NCI-H128 (cell line): ENCODE results near the gene TAS2R3.
"Not testable (repeated sequence)": the region's sequence is repeated elsewhere in the genome, so short reads cannot be mapped to it uniquely, and the experiment has no call there.

Experiments
- DNase-seq: peaks from one replicate; lab custom pipeline; 2025; ENCODE audit not compliant: unreplicated experiment; lab: John Stamatoyannopoulos, UW

TAS2R3 gene, protein sequence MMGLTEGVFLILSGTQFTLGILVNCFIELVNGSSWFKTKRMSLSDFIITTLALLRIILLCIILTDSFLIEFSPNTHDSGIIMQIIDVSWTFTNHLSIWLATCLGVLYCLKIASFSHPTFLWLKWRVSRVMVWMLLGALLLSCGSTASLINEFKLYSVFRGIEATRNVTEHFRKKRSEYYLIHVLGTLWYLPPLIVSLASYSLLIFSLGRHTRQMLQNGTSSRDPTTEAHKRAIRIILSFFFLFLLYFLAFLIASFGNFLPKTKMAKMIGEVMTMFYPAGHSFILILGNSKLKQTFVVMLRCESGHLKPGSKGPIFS

DNA sequence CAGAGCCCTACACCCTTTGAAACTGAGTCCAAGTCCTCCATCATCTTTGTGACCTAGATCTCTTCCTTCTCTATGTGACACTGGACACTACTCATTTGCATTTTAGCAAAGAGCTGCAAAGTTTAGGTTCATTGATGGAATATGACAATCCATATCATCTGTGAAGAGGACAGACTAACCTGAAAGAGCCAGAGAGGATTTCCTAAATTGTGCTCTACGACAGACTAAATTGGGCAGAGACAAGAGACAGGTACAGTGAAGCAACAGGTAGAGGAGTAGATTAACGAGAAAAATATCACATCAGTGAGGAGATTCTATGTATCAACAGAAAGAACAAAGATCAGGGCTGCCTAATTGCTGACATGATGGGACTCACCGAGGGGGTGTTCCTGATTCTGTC, at the start of gene TAS2R3:
Gene TAS2R3, plus strand, starts transcription at position 301 of the 400 bp plus-strand sequence. Its CDS starts 62 bp downstream, at position 363.
- DNase-seq: no peak

DNA sequence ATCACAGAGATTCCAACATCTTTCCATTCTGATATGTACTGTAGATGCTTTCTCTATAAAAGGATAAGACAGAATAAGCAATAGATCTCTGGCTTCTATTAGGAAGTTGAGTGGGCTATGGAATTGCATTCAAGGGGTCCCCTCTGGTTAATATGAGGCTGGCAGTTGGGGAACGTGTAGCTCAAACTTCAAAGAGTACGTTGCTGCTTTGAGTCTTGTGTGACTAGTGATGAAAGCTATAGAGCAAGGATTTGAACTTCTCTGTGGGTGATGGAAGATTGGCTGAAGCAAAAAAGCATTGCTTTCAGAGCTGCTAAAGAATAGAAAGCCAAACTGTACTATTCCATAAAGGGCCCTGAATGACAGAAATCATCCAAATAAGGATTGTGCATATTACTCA, 49.3 kb upstream of the TAS2R3 start:
- no peak for DNase-seq

DNA sequence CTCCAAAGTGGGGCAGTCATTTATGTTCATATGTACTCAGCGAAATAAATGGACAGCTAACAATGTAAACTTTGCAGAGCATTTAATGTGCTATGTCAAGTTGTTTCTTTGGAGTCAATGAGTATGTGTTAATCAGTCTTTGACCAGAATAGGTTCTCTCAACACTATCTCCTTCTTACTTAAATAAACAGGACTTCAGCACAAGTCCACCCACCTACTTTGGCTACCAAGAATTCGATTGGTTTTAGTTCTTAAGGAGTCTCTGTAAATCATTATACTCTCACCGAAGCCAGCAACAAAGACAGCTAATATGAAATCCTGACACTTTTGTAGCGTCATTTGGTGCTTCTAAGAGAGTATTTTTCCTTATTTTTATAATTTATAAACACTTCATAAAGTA, 48.9 kb upstream of the TAS2R3 start:
- DNase-seq: no peak

DNA sequence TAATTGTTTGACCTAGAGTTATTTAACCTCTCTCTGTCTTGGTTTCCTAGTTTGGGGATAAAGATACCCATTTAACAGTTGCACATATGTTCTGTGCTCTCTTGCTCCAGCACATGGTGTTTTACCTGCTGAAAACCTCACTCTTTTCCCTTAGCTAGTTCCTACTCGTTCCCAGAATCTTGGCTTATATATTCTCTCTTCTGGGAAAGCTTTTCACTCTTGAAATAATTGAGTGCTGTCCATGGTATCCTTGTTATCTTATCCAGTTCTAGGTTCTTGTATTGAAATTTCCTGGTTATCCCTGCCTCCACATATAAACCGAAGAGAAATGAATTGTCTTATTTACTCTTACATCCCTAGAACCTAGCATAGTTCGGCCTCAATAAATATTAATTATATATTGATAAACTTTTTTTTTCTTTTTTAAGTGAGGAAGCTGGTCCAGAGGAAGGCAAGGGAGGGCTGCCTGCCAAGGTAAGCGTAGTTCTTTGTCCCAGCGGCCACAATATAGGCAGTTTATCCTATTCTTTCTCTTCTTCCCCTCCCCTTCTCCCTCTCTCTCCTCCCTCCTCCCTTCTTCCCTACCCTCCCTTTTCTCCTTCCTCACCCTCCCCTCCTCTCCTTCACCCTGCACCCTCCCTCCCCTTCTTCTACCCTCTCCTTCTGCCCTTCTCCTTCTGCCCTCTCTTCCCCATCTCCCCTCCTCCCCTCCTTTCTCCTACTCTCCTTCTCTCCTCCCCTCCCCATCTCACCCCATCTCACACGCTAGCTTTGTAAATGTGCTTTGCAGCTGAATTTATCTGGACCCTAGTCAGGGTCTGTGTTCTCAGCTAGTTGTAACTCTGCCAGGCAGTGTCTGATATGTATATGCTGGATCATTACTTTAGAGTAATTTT, 47.9 kb upstream of the TAS2R3 start:
- DNase-seq: no peak

GRCh38 chr7:141717450-141717849, 46.4 kb upstream of the TAS2R3 start:
- DNase-seq: no peak

- no peak for DNase-seq
Measured at GRCh38 chr7:141722529-141722928, 41.4 kb upstream of the TAS2R3 start.

DNA sequence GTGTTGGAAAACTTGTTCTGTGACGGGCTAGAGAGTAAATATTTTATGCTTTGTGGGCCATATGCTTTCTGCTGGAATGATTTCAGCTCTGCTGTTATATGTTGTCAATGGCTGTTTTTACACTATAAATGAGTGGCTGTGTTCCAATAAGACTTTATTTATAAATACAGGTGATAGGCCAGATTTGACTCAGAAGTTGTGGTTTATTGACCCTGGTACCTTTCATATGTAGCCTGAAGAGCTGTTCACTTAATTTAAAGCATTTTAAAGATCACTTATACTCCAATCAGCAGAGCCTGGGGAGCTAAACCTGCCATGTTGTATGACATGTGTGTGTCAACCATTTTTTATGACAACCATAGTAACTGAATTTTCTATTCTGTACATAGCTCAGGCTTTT, 34.9 kb upstream of the TAS2R3 start:
- DNase-seq: no peak

GRCh38 chr7:141731476-141732149, 32.3 kb upstream of the TAS2R3 start:
- no peak for DNase-seq

- no peak for DNase-seq
Measured at GRCh38 chr7:141737118-141737835, 26.6 kb upstream of the TAS2R3 start.

DNA sequence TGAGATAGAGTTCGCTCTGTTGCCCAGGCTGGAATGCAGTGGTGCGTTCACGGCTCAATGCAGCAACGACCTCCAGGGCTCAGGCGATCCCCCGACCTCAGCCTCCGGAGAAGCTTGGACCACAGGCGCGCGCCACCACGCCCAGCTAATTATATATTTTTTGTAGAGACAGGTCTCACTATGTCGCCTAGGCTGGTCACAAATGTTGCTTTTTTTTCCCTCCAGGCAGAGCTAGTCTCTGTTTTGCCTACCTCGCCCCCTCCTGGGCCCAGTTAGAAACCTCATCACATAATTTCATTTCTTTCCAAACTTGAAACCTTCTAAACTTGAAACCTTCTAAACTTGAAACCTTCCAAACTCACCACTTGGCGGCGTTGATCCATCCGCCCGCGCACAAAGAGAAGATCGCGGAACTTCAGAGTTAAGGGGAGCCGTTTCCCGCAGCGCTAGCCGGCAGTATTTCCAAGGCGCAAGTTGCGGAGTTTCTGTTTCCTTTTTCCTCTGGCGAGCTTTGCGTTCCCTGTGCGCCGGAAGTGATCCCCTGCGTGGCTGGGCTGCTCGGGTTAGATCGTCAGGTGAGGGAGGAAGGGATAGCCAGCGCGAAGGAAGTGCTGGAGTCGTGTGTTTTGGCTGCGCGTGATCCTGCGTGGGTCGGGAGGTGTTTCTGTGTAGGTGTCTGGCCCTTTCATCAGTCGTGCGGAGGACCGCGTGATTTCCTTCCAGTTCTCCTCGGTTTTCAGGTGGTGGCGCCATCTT, 25.9 kb upstream of the TAS2R3 start, which contains the start of gene SSBP1:
Gene SSBP1, plus strand, starts transcription at position 523 of the 756 bp plus-strand sequence. CDS start 809 bp downstream, outside the sequence.
- DNase-seq: peak; percentile 94

GRCh38 chr7:141738592-141739013, 25.3 kb upstream of the TAS2R3 start:
- no peak for DNase-seq

GRCh38 chr7:141739250-141739649, 24.6 kb upstream of the TAS2R3 start:
- no peak for DNase-seq

- DNase-seq: no peak
Measured at GRCh38 chr7:141742229-141742628, 21.7 kb upstream of the TAS2R3 start.

DNA sequence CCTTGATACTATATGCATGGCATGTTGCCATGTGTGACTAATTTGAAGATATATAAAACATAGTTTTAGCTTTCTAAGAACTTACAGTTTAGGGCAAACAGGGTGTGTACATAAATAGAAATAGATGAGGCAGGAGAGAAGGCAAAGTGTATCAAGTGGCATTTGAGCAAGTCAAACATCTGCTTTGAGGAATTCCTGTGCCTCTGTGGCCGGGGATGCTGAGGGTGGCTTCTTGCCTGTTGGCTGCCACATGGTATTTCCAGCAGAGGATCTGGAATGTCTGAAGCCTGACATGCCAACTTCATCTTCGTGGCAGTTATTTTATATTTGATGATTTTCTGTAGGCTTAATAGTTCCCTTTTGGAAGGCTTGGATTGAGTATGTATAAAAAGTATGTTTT, 19.8 kb upstream of the TAS2R3 start:
- DNase-seq: no peak

DNA sequence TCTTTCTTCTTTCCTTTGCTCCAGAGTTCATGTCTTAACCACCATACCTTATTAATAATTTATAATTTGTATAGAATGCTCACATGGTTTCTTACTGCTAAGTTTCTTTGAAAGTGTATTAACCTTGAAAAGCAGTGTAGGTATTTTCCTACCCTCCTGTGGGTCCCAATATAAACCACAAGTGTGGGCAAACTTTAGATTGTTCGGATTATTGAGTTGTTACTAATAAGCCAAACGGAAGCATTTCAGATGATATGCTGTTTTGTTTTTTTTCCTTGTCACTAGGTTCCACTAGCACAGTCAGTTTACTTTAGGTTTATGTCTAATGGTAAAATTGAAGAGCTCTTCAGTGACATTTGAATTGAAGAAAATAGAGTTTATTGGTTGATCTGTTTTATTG, 15.5 kb upstream of the TAS2R3 start:
- DNase-seq: no peak

GRCh38 chr7:141751904-141752303, 12.0 kb upstream of the TAS2R3 start:
- DNase-seq: not testable (repeated sequence)

- DNase-seq: no peak
Measured at GRCh38 chr7:141752634-141753033, 11.3 kb upstream of the TAS2R3 start.

DNA sequence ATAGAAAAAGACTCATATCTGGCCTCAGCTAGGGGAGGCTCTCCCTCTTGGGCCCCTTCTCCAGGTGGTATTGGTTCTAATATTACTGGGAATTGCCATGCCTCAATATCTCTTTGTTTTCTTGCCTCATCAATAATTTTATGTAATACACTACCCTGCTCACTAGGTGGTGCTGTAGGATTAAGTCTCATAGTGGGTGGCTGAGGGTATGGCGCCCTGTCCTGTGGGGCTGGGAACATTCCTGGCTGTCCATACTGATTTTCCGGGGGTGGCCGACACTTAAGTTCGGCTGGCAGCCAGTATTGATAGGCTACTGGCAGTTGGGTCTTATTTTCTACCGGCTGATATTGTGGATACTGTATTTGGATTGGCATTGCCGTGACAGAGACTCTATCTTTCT, 9.0 kb upstream of the TAS2R3 start:
- no peak for DNase-seq

DNA sequence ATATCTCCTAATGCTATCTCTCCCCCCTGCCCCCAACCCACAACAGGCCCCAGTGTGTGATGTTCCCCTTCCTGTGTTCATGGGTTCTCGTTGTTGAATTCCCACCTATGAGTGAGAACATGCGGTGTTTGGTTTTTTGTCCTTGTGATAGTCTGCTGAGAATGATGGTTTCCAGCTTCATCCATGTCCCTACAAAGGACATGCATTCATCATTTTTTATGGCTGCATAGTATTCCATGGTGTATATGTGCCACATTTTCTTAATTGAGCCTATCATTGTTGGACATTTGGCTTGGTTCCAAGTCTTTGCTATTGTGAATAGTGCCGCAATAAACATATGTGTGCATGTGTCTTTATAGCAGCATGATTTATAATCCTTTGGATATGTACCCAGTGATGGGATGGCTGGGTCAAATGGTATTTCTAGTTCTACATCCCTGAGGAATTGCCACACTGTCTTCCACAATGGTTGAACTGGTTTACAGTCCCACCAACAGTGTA, 6.2 kb downstream of the TAS2R3 start:
- DNase-seq: not testable (repeated sequence)

DNA sequence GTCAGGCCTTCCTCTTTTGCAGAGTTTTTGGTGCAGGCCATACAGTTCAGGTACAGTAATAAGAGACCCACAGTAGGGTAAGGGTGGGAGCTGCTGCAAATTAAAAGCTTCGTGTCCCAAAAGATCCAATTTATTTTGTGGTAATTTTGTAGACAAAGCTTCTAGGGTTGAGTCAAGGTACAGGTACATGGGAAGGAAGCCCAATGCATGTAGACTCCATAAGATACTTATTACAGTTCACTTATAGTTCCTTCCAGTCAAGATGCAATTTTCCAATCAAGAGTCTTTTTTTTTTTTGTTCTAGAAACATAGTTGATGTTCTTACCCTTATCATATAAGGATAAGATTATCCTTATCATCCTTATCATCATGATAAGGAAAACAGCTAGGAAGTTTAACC, 12.5 kb downstream of the TAS2R3 start, which contains the start of gene TAS2R4:
Gene TAS2R4, plus strand, starts transcription at position 301 of the 400 bp plus-strand sequence. CDS start 1,815 bp downstream, outside the sequence.
- DNase-seq: no peak
